KOPT-K1 (cell line): Measurements from ENCODE around the gene SPTAN1.

ENCODE experiments used
- H3K27ac ChIP-seq: fragments of 200-600 bp; sonication (generic); 2 replicates; pipeline ENCODE4 v1.5.1; 2016; ENCODE audit warnings: antibody characterized with exemption, mild to moderate bottlenecking, low read depth, low read length; ENCODE audit not compliant: poor library complexity, severe bottlenecking
- H3K36me3 ChIP-seq: fragments of 200-600 bp; sonication (generic); 2 replicates; pipeline ENCODE4 v1.5.1; 2017; ENCODE audit warnings: antibody characterized with exemption, mild to moderate bottlenecking, low read length, moderate library complexity; ENCODE audit not compliant: insufficient read depth
- H3K9me3 ChIP-seq: fragments of 200-600 bp; sonication (generic); 2 replicates; pipeline ENCODE4 v1.5.1; 2017; ENCODE audit warnings: antibody characterized with exemption, low read length, mild to moderate bottlenecking; ENCODE audit not compliant: insufficient read depth, poor library complexity, severe bottlenecking

The SPTAN1 gene

GRCh38 chr9:128607642-128608350 lies 55.4 kb downstream of the SPTAN1 start:
- H3K27ac ChIP-seq, result no peak overlapping the region
- peaks cover 98% of the 10 kb centered on the region for H3K36me3 ChIP-seq

DNA sequence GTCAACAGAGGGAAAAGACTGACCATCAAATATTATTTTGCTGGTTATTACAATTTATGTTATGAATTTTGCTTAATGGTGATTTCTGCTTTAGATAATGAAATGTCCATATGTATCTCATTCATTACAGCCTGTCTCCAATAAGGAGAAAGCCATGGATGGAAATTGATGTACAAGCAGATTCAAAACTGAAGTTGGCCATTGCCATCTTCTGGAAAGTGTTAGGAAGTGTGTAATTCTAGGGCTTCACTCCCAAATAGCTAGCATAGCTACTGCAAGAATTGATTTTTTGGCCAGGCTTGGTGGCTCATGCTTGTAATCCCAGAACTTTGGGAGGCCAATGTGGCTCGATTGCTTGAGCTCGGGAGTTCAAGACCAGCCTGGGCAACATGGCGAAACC lies 58.5 kb downstream of the SPTAN1 start:
- Histone ChIP-seq H3K9me3 (no peaks in the 10 kb centered on the region), H3K36me3 (peaks cover 98% of the 10 kb centered on the region)

More at GRCh38 chr9:128607642-128608350, 55.4 kb downstream of the SPTAN1 start:
- H3K9me3 ChIP-seq, result no peaks in the 10 kb centered on the region

GRCh38 chr9:128611600-128612394 lies 59.4 kb downstream of the SPTAN1 start:
- no peaks in the 10 kb centered on the region for H3K9me3 ChIP-seq
- H3K36me3 ChIP-seq, result peaks cover 98% of the 10 kb centered on the region
- no peak overlapping the region for H3K27ac ChIP-seq

More for the DNA sequence above, 58.5 kb downstream of the SPTAN1 start:
- no peak overlapping the region for H3K27ac ChIP-seq

DNA sequence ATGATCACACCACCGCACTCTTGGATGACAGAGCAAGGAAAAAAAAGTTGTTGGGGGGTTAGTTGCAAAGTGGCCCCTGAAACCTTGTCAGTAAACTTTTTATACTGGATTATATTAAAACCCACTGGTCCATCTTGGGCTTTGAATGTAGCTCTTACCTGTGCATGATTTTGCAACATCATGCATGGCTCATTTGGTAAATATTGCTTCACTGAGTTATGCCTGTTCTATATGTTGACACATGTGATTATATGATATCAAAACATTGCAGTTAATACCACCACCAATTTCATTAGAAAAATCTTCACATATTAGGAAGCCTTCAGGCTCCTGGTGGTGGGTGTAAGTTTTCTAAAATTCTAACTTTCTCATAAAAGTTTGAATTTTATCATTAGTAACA lies 62.3 kb downstream of the SPTAN1 start:
- no peak overlapping the region for H3K27ac ChIP-seq
- peaks cover 94% of the 10 kb centered on the region for H3K36me3 ChIP-seq
- H3K9me3 ChIP-seq, result no peaks in the 10 kb centered on the region

GRCh38 chr9:128615571-128615970 lies 63.2 kb downstream of the SPTAN1 start:
- Histone ChIP-seq H3K9me3 (no peaks in the 10 kb centered on the region), H3K36me3 (peaks cover 94% of the 10 kb centered on the region), H3K27ac (no peak overlapping the region)

GRCh38 chr9:128617943-128618342 lies 65.6 kb downstream of the SPTAN1 start:
- Histone ChIP-seq H3K36me3 (peaks cover 90% of the 10 kb centered on the region), H3K27ac (no peak overlapping the region), H3K9me3 (no peaks in the 10 kb centered on the region)

GRCh38 chr9:128619127-128619526 lies 66.7 kb downstream of the SPTAN1 start:
- no peak overlapping the region for H3K27ac ChIP-seq
- peaks cover 88% of the 10 kb centered on the region for H3K36me3 ChIP-seq

GRCh38 chr9:128619779-128620178 lies 67.4 kb downstream of the SPTAN1 start:
- H3K9me3 ChIP-seq, result no peaks in the 10 kb centered on the region
- H3K36me3 ChIP-seq, result peaks cover 88% of the 10 kb centered on the region
- H3K27ac ChIP-seq, result no peak overlapping the region

More at GRCh38 chr9:128619127-128619526, 66.7 kb downstream of the SPTAN1 start:
- no peaks in the 10 kb centered on the region for H3K9me3 ChIP-seq

- no peak overlapping the region for H3K27ac ChIP-seq
- peaks cover 91% of the 10 kb centered on the region for H3K36me3 ChIP-seq
- H3K9me3 ChIP-seq, result no peaks in the 10 kb centered on the region
These were observed 69.5 kb downstream of the SPTAN1 start for GRCh38 chr9:128621730-128622455.

DNA sequence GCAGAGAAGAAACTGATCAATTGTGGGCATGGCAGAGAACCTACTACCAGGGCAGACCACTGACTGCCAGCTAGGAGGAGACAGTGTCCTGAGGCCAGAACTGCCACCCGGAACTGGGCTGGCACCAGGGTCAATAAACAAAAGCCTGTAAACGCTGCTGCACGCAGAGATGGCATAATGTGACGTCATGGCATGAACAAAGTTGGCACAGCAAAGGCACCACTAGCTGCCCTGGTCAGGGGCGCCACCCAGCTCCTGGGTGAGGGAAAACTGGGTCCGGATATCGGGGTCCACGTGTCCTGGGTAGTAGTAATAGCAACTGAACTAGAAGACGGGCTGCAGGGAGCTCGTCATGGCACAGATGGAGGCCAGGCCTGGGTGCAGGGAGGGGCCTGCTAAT lies 72.2 kb downstream of the SPTAN1 start:
- H3K9me3 ChIP-seq, result no peaks in the 10 kb centered on the region
- no peak overlapping the region for H3K27ac ChIP-seq
- peaks cover 94% of the 10 kb centered on the region for H3K36me3 ChIP-seq

- H3K9me3 ChIP-seq, result no peaks in the 10 kb centered on the region
- H3K36me3 ChIP-seq, result peaks cover 94% of the 10 kb centered on the region
- H3K27ac ChIP-seq, result no peak overlapping the region
These were observed 73.2 kb downstream of the SPTAN1 start for GRCh38 chr9:128625391-128626146.

GRCh38 chr9:128626181-128626580 lies 73.8 kb downstream of the SPTAN1 start:
- Histone ChIP-seq H3K36me3 (peaks cover 94% of the 10 kb centered on the region), H3K27ac (no peak overlapping the region), H3K9me3 (no peaks in the 10 kb centered on the region)

GRCh38 chr9:128627127-128627715 lies 74.8 kb downstream of the SPTAN1 start:
- no peaks in the 10 kb centered on the region for H3K9me3 ChIP-seq
- no peak overlapping the region for H3K27ac ChIP-seq
- H3K36me3 ChIP-seq, result peaks cover 94% of the 10 kb centered on the region

DNA sequence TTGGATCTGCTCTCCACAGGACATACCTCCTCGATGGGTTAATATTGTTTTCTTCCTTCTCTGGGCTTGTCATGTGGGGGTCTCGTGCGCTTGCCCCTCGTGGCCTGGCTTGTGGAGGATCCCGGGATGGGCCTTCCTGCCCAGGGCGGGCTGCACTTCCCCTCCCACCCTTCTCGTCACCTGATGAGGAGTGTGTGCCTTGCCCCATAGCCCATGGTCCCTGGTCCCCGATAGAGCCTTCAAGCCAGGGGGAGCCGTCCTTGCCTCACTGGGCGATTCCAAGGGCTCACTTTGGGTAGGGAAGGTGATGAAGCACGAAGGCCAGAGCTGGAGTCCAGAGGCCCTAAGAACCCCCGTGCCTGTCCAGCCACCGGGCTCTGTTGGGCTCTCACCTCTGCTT lies 75.5 kb downstream of the SPTAN1 start:
- H3K27ac ChIP-seq, result no peak overlapping the region
- no peaks in the 10 kb centered on the region for H3K9me3 ChIP-seq
- H3K36me3 ChIP-seq, result peaks cover 98% of the 10 kb centered on the region
